ENCODE results near the gene KLB. TPM values are rescaled to one million over a fixed set of nuclear protein-coding genes. Genes with fewer than 3 reads are reported as not detected.
A peak's percentile ranks its signal among the peaks of the same experiment; 100 is the strongest.
"Not testable (repeated sequence)": the region's sequence is repeated elsewhere in the genome, so short reads cannot be mapped to it uniquely, and the experiment has no call there.

Gene KLB
- total RNA-seq, 1 donor from 2014 or later = not detected

DNA sequence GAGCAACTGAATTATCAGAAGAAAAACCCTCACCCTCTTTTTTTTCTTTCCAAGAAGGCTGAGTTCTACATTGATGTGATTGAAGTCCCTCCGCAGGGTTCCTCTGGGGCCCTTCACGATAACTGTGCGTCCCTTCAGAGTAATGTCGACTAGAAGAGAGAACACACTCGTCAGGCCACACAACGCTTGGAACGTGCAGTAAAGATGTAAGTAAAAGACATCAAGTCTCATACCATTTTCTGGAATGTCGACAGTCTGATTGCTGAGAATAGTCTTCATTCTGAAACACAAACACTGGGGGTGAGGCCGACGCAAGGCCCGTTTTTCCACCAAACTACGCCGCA lies 51.4 kb downstream of the KLB start:
- intact Hi-C loops (cut with micrococcal nuclease) = loop anchor here (2.0 kb wide), 8 partner anchors 93 to 597 kb away; partner anchors contain the start of genes PDS5A, SMIM14, TMEM156 and UBE2K
- Mint-ChIP-seq H3K27ac (peak overlapping the region; percentile 98), H3K36me3 (ENCODE audit: low read depth) (peaks cover 62% of the 10 kb centered on the region), H3K4me3 (peak overlapping the region; percentile 89), H3K4me1 (peaks cover 37% of the 10 kb centered on the region)
- not testable (repeated sequence) for H3K27me3 Mint-ChIP-seq, DNase-seq, H3K9me3 Mint-ChIP-seq

DNA sequence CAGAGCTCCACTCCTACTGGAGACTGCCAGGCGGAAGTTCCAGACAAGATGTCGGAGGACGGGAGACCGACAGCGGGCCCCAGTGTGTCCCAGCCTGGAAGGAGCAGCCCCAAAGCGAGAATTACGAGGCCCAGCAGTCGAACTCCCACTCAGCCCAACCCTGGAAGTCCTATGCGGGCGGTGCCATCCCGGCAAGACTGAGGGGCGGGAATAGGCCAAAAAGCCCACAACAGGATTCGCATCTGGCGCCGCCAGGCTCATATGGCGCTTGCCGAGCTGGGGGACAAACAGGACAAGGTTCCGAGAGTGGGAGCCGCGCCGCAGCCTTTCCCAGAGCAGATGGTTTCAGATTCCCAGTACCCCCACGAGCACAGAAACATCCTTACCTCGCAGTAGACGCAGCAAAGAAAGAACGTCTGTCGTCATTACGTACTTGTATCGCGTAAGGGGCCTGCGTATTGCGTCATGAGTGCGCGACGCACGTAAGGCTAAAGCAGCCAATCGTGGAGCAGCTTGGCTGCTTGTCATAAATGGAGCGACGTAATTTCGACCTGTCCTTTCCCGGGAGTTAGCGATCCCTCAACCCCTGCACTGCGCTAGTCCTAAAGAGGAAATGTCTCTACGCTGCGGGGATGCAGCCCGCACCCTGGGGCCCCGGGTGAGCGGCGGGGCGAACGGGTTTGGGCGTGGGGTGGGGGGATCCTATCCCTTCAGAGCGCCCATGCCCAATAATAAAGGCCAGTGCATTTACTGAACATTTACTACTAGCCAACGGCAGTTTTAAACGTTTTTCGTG lies 52.0 kb downstream of the KLB start, which contains the start of the genes LIAS and RPL9:
Gene LIAS (plus strand): TSS at position 552 of the 796 bp plus-strand sequence. CDS start 62 bp downstream, at position 614.
Gene RPL9 (minus strand): TSS at position 418 of the 796 bp plus-strand sequence. CDS start 483 bp downstream, outside the sequence.
- peaks cover 35% of the 10 kb centered on the region for H3K4me1 Mint-ChIP-seq
- peak within 1 kb of the TSS; percentile 89 for H3K4me3 Mint-ChIP-seq
- DNase-seq = peak; percentile 98
- intact Hi-C loops (cut with micrococcal nuclease) = loop anchor here (1.0 to 2.0 kb wide), 9 partner anchors 69 to 596 kb away; partner anchors contain the start of genes PDS5A, SMIM14, TMEM156 and UBE2K
- H3K27me3 Mint-ChIP-seq = peaks cover 2% of the 10 kb centered on the region
- H3K27ac Mint-ChIP-seq = peak within 1 kb of the TSS; percentile 98
- no peaks in the 10 kb centered on the region for H3K9me3 Mint-ChIP-seq
- H3K36me3 Mint-ChIP-seq (ENCODE audit: low read depth) = peaks cover 62% of the 10 kb centered on the region

DNA sequence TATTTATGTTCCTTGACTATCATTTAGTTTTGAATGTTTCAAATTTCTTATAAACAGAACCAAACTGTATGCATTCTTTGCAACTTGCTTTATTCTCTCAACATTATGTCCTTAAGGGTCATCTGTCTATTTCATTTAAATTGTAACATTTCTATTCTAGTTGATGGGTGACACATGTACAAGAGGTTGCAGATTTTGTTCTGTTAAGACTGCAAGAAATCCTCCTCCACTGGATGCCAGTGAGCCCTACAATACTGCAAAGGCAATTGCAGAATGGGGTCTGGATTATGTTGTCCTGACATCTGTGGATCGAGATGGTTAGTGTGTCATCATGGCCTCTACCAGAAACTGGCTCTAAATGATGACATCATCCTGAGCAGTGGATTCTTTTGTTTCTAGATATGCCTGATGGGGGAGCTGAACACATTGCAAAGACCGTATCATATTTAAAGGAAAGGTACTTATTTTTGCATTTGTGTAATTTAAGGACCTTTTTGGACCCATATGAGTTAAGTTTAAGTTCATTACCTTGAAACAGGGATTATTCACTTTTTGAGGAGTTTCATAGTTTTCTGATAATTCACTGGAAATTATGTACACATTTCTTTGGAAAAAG lies 58.3 kb downstream of the KLB start:
- H3K4me1 Mint-ChIP-seq = peaks cover 14% of the 10 kb centered on the region
- no peak overlapping the region for H3K4me3 Mint-ChIP-seq
- intact Hi-C loops (cut with micrococcal nuclease) = loop anchor here (5.0 to 10.0 kb wide), 2 partner anchors 192 to 840 kb away; no protein-coding TSS in a partner anchor
- H3K36me3 Mint-ChIP-seq (ENCODE audit: low read depth) = peaks cover 27% of the 10 kb centered on the region
- DNase-seq = no peak
- no peaks in the 10 kb centered on the region for H3K27me3 Mint-ChIP-seq
- no peaks in the 10 kb centered on the region for H3K9me3 Mint-ChIP-seq
- H3K27ac Mint-ChIP-seq = no peak overlapping the region

- Mint-ChIP-seq H3K27me3 (no peaks in the 10 kb centered on the region), H3K4me3 (no peak overlapping the region), H3K9me3 (no peaks in the 10 kb centered on the region), H3K4me1 (peaks cover 5% of the 10 kb centered on the region), H3K36me3 (ENCODE audit: low read depth) (peaks cover 30% of the 10 kb centered on the region), H3K27ac (no peak overlapping the region)
- no peak for DNase-seq
- intact Hi-C loops (cut with micrococcal nuclease) = loop anchor here (5.0 to 10.0 kb wide), 2 partner anchors 191 to 838 kb away; no protein-coding TSS in a partner anchor
These were observed 60.0 kb downstream of the KLB start for GRCh38 chr4:39466747-39467146.

DNA sequence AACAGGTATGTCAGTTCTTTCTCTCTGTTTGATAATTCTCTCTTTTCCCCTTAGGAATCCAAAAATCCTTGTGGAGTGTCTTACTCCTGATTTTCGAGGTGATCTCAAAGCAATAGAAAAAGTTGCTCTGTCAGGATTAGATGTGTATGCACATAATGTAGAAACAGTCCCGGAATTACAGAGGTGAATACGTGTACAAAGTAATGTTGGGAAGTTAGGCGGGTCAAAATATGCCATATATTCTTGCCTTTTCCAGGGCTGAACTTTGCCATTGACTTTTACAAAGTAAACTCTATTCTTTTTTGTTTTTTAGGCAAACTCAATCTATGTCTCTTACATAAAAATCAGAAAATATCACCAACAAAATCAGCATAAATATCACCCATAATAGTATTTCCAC lies 60.7 kb downstream of the KLB start:
- Mint-ChIP-seq H3K4me3 (no peak overlapping the region), H3K4me1 (peaks cover 5% of the 10 kb centered on the region), H3K36me3 (ENCODE audit: low read depth) (peaks cover 34% of the 10 kb centered on the region), H3K27ac (no peak overlapping the region), H3K9me3 (no peaks in the 10 kb centered on the region), H3K27me3 (no peaks in the 10 kb centered on the region)
- no peak for DNase-seq
- intact Hi-C loops (cut with micrococcal nuclease) = loop anchor here (5.0 to 10.0 kb wide), 2 partner anchors 190 to 837 kb away; no protein-coding TSS in a partner anchor

DNA sequence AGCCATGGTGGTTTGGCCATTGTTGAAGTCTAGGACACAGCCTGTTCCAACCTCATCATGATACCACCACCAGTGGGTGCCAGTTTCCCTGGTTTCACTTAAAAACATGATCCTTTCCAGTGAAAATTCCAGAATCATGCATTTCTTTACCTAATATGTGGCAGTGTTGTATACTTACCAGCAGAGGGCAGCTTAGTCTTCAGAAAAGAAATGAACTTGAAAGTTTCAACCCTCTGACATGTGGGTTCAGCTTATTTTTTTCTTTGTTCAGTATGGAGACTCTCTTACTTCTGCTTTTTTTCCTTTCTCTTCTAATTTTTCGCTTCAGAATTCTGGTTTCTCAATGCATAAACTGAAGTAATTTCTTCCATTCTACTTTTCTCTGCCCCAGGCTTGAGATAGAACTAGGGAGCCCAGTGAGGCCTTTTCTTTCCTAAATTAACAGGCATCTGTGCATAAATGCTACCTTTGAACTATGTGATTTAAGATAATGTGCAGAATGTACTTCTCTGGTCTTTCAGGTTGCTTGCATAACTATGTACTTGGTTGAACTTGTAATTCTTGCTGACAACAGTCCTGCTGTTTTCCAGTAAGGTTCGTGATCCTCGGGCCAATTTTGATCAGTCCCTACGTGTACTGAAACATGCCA lies 62.8 kb downstream of the KLB start:
- Mint-ChIP-seq H3K4me3 (no peak overlapping the region), H3K9me3 (no peaks in the 10 kb centered on the region), H3K4me1 (peaks cover 5% of the 10 kb centered on the region), H3K27ac (peak overlapping the region; percentile 72), H3K27me3 (no peaks in the 10 kb centered on the region), H3K36me3 (ENCODE audit: low read depth) (peaks cover 25% of the 10 kb centered on the region)
- intact Hi-C loops (cut with micrococcal nuclease) = loop anchor here (1.0 to 10.0 kb wide), 3 partner anchors 188 to 835 kb away; partner anchors contain the start of gene PDS5A
- peak; percentile 72 for DNase-seq

GRCh38 chr4:39470402-39470801 lies 63.7 kb downstream of the KLB start:
- H3K36me3 Mint-ChIP-seq (ENCODE audit: low read depth) = peaks cover 25% of the 10 kb centered on the region
- H3K9me3 Mint-ChIP-seq = no peaks in the 10 kb centered on the region
- intact Hi-C loops (cut with micrococcal nuclease) = no loop called here
- H3K4me1 Mint-ChIP-seq = peaks cover 5% of the 10 kb centered on the region
- H3K27me3 Mint-ChIP-seq = no peaks in the 10 kb centered on the region
- no peak for DNase-seq
- H3K27ac Mint-ChIP-seq = no peak overlapping the region
- no peak overlapping the region for H3K4me3 Mint-ChIP-seq

DNA sequence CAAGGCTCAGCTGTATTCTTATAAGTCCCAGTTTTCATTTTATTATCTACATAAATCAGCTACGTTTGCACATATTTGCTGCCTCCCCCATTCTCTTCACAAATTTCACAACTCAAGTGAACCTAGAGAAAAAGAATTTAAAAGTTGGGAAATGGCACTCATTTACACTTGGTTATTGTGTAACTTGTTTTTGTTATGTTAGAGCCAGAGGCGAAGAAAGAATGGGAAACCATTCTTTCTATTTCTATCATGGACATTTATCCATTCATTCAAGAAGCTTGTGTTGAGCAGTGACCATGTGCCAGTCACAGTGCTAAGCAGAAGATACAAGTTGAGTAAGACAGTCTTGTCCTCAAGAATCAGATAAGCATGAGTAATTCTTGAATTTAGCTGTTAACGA lies 65.7 kb downstream of the KLB start:
- intact Hi-C loops (cut with micrococcal nuclease) = no loop called here
- peaks cover 23% of the 10 kb centered on the region for H3K36me3 Mint-ChIP-seq (ENCODE audit: low read depth)
- H3K4me3 Mint-ChIP-seq = no peak overlapping the region
- H3K27me3 Mint-ChIP-seq = no peaks in the 10 kb centered on the region
- H3K4me1 Mint-ChIP-seq = peaks cover 5% of the 10 kb centered on the region
- H3K9me3 Mint-ChIP-seq = no peaks in the 10 kb centered on the region
- no peak for DNase-seq
- no peak overlapping the region for H3K27ac Mint-ChIP-seq

- Mint-ChIP-seq H3K4me1 (no peaks in the 10 kb centered on the region), H3K27me3 (no peaks in the 10 kb centered on the region), H3K27ac (no peak overlapping the region), H3K9me3 (no peaks in the 10 kb centered on the region), H3K4me3 (no peak overlapping the region), H3K36me3 (ENCODE audit: low read depth) (peaks cover 8% of the 10 kb centered on the region)
- no peak for DNase-seq
- intact Hi-C loops (cut with micrococcal nuclease) = no loop called here
These were observed 69.6 kb downstream of the KLB start for GRCh38 chr4:39476187-39476895.

DNA sequence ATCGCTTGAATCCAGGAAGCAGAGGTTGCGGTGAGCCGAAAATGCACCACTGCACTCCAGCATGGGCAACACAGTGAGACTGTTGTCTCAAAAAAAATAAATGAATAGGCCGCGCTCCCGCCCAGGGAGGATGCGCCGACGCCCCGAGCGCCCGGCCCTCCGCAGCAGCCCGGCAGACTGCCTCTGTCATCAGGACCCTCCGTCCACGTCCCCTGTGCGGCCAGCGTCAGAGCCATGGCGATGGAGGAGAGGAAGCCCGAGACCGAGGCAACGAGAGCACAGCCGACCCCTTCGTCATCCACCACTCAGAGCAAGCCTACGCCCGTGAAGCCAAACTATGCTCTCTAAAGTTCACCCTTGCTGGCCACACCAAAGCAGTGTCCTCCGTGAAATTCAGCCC lies 73.5 kb downstream of the KLB start:
- H3K9me3 Mint-ChIP-seq = no peaks in the 10 kb centered on the region
- H3K4me1 Mint-ChIP-seq = no peaks in the 10 kb centered on the region
- intact Hi-C loops (cut with micrococcal nuclease) = no loop called here
- H3K36me3 Mint-ChIP-seq (ENCODE audit: low read depth) = peaks cover 3% of the 10 kb centered on the region
- no peaks in the 10 kb centered on the region for H3K27me3 Mint-ChIP-seq
- H3K4me3 Mint-ChIP-seq = no peak overlapping the region
- no peak overlapping the region for H3K27ac Mint-ChIP-seq
- no peak for DNase-seq

DNA sequence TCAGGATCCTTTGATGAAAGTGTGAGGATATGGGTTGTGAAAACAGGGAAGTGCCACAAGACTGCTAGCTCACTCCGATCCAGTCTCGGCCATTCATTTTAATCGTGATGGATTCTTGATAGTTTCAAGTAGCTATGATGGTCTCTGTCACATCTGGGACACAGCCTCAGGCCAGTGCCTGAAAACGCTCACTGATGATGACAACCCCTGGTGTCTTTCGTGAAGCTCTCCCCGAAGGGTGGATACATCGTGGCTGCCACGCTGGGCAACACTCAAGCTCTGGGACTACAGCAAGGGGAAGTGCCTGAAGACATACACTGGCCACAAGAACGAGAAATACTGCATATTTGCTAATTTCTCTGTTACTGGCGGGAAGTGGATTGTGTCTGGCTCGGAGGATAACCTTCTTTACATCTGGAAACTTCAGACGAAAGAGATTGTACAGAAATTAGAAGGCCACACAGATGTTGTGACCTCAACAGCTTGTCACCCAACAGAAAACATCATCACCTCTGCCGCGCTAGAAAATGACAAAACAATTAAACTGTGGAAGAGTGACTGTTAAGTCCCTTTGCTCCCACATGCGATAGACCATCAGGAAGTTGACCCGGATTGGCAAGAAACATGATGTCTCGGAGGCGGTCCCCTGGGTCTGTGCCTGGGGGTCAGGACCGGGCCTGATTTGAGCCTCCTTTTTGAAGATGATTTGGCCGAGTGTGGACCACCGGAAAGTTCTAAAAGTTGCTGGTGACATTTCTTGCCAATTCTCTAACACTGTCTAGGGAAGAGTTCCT lies 74.4 kb downstream of the KLB start:
- H3K27me3 Mint-ChIP-seq = no peaks in the 10 kb centered on the region
- intact Hi-C loops (cut with micrococcal nuclease) = no loop called here
- no peak overlapping the region for H3K27ac Mint-ChIP-seq
- H3K4me1 Mint-ChIP-seq = no peaks in the 10 kb centered on the region
- H3K4me3 Mint-ChIP-seq = no peak overlapping the region
- peaks cover 3% of the 10 kb centered on the region for H3K36me3 Mint-ChIP-seq (ENCODE audit: low read depth)
- no peaks in the 10 kb centered on the region for H3K9me3 Mint-ChIP-seq
- no peak for DNase-seq

DNA sequence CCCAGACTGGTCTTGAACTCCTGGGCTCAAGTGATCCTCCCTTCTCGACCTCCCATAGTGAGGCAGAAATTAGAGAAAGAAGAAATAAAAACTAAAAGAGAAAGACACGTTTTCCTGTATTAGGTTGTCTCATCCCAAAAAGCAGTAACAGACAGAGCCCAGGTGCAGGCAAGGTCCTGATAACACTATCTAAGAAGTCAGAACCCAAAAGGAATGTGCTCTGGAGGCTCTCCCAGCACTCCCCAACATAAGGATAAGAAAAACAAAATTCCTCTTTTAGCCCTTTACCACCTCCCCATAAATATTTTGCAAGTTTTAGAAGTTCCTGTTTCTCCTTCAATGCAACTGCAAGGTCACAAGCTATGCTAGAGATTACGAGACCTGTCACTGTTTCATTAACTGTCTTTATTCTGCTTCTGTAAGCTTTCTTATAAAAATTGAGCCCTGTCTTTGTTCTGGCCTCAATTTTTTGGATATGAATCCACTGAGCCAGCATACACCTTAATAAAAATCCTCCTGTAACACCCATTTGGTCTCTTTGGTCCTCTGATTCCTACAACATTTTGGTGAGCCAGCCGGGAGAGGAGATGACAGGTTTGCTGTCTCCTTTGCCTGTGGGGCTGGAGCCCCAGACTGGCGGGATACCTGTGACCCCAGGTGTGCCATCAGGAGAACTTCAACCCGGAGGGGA lies 78.0 kb downstream of the KLB start:
- intact Hi-C loops (cut with micrococcal nuclease) = no loop called here
- Mint-ChIP-seq H3K36me3 (ENCODE audit: low read depth) (no peaks in the 10 kb centered on the region), H3K27me3 (no peaks in the 10 kb centered on the region), H3K27ac (no peak overlapping the region), H3K9me3 (no peaks in the 10 kb centered on the region), H3K4me1 (no peaks in the 10 kb centered on the region), H3K4me3 (no peak overlapping the region)
- no peak for DNase-seq
